SU-DHL-6 (cell line): ENCODE results near the gene KLHL29.

Source experiments
- H2AFZ ChIP-seq: fragments of 200-600 bp; sonication (generic); 2 replicates; pipeline ENCODE4 v1.6.1; 2014; ENCODE audit warnings: low read depth, mild to moderate bottlenecking, moderate library complexity, mixed read lengths, antibody characterized with exemption, low read length; ENCODE audit not compliant: severe bottlenecking
- H3F3A ChIP-seq: fragments of 200-600 bp; shearing (Covaris generic); 2 replicates; pipeline ENCODE4 v1.6.0; 2016; ENCODE audit warnings: antibody characterized with exemption, mild to moderate bottlenecking; ENCODE audit not compliant: insufficient read depth
- H3K27ac ChIP-seq: fragments of 200-600 bp; sonication (generic); 2 replicates; pipeline ENCODE4 v1.5.1; 2016; ENCODE audit warnings: low read depth, mild to moderate bottlenecking, low read length, moderate library complexity, mixed read lengths
- H3K27me3 ChIP-seq: fragments of 200-600 bp; sonication (generic), shearing (Covaris generic); 2 replicates; pipeline ENCODE4 v1.6.0; 2014; ENCODE audit warnings: mild to moderate bottlenecking, low read length
- H3K36me3 ChIP-seq: fragments of 200-600 bp; sonication (generic); 2 replicates; pipeline ENCODE4 v1.6.1; 2014; ENCODE audit warnings: mild to moderate bottlenecking, low read length, mixed read lengths
- H3K4me2 ChIP-seq: fragments of 300-600, 200-600 bp; shearing (Covaris generic), sonication (generic); 2 replicates; pipeline ENCODE4 v1.6.0; 2014; ENCODE audit warnings: low read length, low read depth, mild to moderate bottlenecking; ENCODE audit not compliant: poor library complexity, severe bottlenecking
- H3K4me3 ChIP-seq: fragments of 200-600 bp; sonication (generic); 2 replicates; pipeline ENCODE4 v1.5.1; 2014; ENCODE audit warnings: antibody characterized with exemption, low read length, mild to moderate bottlenecking, mixed read lengths; ENCODE audit not compliant: insufficient read depth, poor library complexity, severe bottlenecking
- H3K79me2 ChIP-seq: fragments of 200-600 bp; sonication (generic); 2 replicates; pipeline ENCODE4 v1.6.1; 2014; ENCODE audit warnings: mild to moderate bottlenecking, low read length, moderate library complexity; ENCODE audit not compliant: insufficient read depth
- H3K9ac ChIP-seq: fragments of 200-600 bp; sonication (generic); 2 replicates; pipeline ENCODE4 v1.7.0; 2014; ENCODE audit warnings: mild to moderate bottlenecking, low read length
- H3K9me2 ChIP-seq: fragments of 200-600 bp; sonication (generic); replicated peaks from 2 replicates; pipeline ENCODE4 v1.6.1; 2014; ENCODE audit warnings: low read length; ENCODE audit not compliant: insufficient read depth
- H3K9me3 ChIP-seq: fragments of 200-600 bp; sonication (generic); 2 replicates; pipeline ENCODE4 v1.6.1; 2014; ENCODE audit warnings: low read length, mixed read lengths; ENCODE audit not compliant: insufficient read depth
- H4K20me1 ChIP-seq: fragments of 200-600 bp; sonication (generic); 2 replicates; pipeline ENCODE4 v1.6.1; 2014; ENCODE audit warnings: low read depth, mild to moderate bottlenecking, antibody characterized with exemption, low read length, moderate library complexity, mixed read lengths
- EZH2phosphoT487 ChIP-seq: fragments of 200-600 bp; sonication (generic), shearing (Covaris generic); conservative IDR thresholded peaks from 2 replicates; pipeline ENCODE4 v1.6.1; 2018; ENCODE audit warnings: mild to moderate bottlenecking, antibody characterized with exemption, low read length, moderate library complexity, mixed read lengths
- TF ChIP-seq, protein P1 (sequence below): fragments of 200-600 bp; sonication (generic); IDR thresholded peaks from one replicate; pipeline ENCODE4 v1.5.1; 2017; ENCODE audit warnings: antibody characterized with exemption, mild to moderate bottlenecking, low read length, moderate library complexity; ENCODE audit not compliant: insufficient read depth, poor library complexity, severe bottlenecking

The KLHL29 gene

DNA sequence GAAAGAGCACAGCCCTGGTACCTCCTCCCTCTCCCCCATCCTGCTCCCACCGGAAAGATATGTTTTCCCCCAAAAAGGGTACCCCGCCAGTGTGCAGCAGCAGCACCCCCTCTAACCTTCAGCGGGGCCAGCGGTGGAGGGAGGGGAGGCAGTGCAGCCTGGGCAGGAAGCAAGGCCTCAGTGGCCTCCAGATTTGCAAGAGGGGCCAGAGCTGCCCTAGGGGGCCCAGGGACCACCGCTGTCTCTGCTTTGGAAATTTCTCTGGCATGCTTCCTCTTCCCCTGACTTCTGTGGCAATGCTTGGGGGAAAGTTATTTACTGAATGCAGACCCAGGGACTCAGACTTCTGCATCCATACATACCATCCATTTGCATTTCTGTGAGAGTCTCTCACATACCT, 111.5 kb downstream of the KLHL29 start:
- H3K4me3 ChIP-seq = no peak overlapping the region
- no peaks in the 10 kb centered on the region for H4K20me1 ChIP-seq
- no peak for TF ChIP-seq EZH2phosphoT487
- TF ChIP-seq, protein P1, sequence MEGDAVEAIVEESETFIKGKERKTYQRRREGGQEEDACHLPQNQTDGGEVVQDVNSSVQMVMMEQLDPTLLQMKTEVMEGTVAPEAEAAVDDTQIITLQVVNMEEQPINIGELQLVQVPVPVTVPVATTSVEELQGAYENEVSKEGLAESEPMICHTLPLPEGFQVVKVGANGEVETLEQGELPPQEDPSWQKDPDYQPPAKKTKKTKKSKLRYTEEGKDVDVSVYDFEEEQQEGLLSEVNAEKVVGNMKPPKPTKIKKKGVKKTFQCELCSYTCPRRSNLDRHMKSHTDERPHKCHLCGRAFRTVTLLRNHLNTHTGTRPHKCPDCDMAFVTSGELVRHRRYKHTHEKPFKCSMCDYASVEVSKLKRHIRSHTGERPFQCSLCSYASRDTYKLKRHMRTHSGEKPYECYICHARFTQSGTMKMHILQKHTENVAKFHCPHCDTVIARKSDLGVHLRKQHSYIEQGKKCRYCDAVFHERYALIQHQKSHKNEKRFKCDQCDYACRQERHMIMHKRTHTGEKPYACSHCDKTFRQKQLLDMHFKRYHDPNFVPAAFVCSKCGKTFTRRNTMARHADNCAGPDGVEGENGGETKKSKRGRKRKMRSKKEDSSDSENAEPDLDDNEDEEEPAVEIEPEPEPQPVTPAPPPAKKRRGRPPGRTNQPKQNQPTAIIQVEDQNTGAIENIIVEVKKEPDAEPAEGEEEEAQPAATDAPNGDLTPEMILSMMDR = no peak
- no peaks in the 10 kb centered on the region for H3K27me3 ChIP-seq
- H2AFZ ChIP-seq = no peak overlapping the region
- no peaks in the 10 kb centered on the region for H3K36me3 ChIP-seq
- H3K79me2 ChIP-seq = no peaks in the 10 kb centered on the region
- H3K27ac ChIP-seq = no peak overlapping the region
- H3K4me2 ChIP-seq = no peak overlapping the region
- no peaks in the 10 kb centered on the region for H3K9me3 ChIP-seq
- no peaks in the 10 kb centered on the region for H3K9me2 ChIP-seq
- no peak overlapping the region for H3K9ac ChIP-seq
- no peaks in the 10 kb centered on the region for H3F3A ChIP-seq

DNA sequence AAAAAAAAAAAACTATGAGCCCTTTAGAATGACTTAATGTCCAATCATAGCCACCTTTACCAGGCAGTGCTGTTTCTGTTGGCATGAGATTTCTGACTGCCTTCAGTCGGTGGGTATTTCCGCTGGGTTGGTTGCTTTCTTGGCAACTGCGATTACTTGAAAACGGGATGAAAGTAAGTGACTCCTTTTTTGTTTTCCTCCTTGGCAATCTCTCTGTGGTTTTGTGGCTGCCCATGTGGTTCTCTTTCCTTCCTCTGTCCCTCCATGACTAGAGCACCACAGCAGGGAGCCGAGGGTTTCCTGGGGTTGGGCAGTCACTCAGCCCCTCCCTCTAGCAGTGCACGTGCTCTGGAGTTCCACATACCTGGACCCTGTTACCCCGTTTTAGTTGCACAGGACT, 112.1 kb downstream of the KLHL29 start:
- H4K20me1 ChIP-seq = no peaks in the 10 kb centered on the region
- no peaks in the 10 kb centered on the region for H3K9me2 ChIP-seq
- no peaks in the 10 kb centered on the region for H3K9me3 ChIP-seq

DNA sequence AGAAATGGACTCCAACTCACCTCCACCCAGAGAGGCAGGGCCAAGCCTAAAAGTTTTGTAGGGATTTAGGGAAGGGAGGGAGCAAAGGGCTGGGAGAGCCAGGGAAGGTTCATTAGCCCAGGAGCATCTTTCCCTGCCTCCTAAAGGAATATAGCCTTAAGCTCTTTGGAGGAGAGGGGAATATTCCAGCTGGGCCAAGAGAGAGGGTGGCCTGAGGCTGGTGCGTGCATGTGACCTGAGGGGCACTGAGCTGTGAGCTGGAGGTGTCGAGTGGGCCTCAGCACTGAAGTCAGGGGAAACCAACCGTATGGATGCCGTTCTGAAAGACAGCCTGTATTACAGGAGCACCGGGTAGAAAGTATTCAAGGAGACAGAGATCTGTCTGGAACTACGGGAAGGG, 112.6 kb downstream of the KLHL29 start:
- no peaks in the 10 kb centered on the region for H4K20me1 ChIP-seq

More for the DNA sequence above, 112.1 kb downstream of the KLHL29 start:
- Histone ChIP-seq H3K36me3 (no peaks in the 10 kb centered on the region), H3K27me3 (no peaks in the 10 kb centered on the region), H3K4me3 (no peak overlapping the region), H3K4me2 (no peak overlapping the region), H3K27ac (no peak overlapping the region), H3K79me2 (no peaks in the 10 kb centered on the region), H3K9ac (no peak overlapping the region), H2AFZ (no peak overlapping the region), H3F3A (no peaks in the 10 kb centered on the region)
- TF ChIP-seq EZH2phosphoT487 = no peak
- TF ChIP-seq, protein P1 = no peak

More for the DNA sequence above, 112.6 kb downstream of the KLHL29 start:
- Histone ChIP-seq H3K9me3 (no peaks in the 10 kb centered on the region), H3K4me3 (no peak overlapping the region), H3K27me3 (no peaks in the 10 kb centered on the region), H3K4me2 (no peak overlapping the region), H3K9ac (no peak overlapping the region), H2AFZ (no peak overlapping the region), H3K27ac (no peak overlapping the region), H3K9me2 (no peaks in the 10 kb centered on the region), H3F3A (no peaks in the 10 kb centered on the region), H3K36me3 (no peaks in the 10 kb centered on the region), H3K79me2 (no peaks in the 10 kb centered on the region)
- TF ChIP-seq, protein P1 = no peak
- TF ChIP-seq EZH2phosphoT487 = no peak
